A549 (cell line): ENCODE results near the gene PGM1.
"Not testable (repeated sequence)": the region's sequence is repeated elsewhere in the genome, so short reads cannot be mapped to it uniquely, and the experiment has no call there.

Experiments used
- CHD2 ChIP-seq: fragments of 150-350 bp; IDR thresholded peaks from 2 replicates; pipeline ENCODE4 v1.6.1; 2014; ENCODE audit warnings: low read length; ENCODE audit not compliant: partially characterized antibody
- CHD4 ChIP-seq: fragments of 200-600 bp; sonication (generic); IDR thresholded peaks from 2 replicates; pipeline ENCODE4 v1.6.1; 2016; ENCODE audit warnings: antibody characterized with exemption, mild to moderate bottlenecking, borderline replicate concordance
- CTCF ChIP-seq: fragments of >200 bp; sonication (Bioruptor Twin); formaldehyde crosslinking; IDR thresholded peaks from 3 replicates; pipeline ENCODE4 v1.5.1; 2016
- EP300 ChIP-seq, 2 experiments: fragments of >200 bp; sonication (Bioruptor Twin); formaldehyde crosslinking; IDR thresholded peaks; 2 replicates in 1 of 2; 3 replicates in 1 of 2; pipeline ENCODE4 v1.6.1; 2016 to 2017
- HMGXB4 ChIP-seq: fragments of 250-450 bp; sonication (Bioruptor Pico); IDR thresholded peaks from 2 replicates; pipeline ENCODE4 v1.5.0; 2021; ENCODE audit warnings: mild to moderate bottlenecking, moderate library complexity, borderline replicate concordance
- MAX ChIP-seq: IDR thresholded peaks from 2 replicates; pipeline ENCODE4 v1.6.1; 2012
- POLR2A ChIP-seq: IDR thresholded peaks from 2 replicates; pipeline ENCODE4 v1.6.1; 2012; ENCODE audit warnings: mild to moderate bottlenecking, low read length
- POLR2AphosphoS2 ChIP-seq: conservative IDR thresholded peaks from 2 replicates; pipeline ENCODE4 v1.6.1; 2012; ENCODE audit warnings: low read length, improper control_type of control experiment, inconsistent platforms
- RAD21 ChIP-seq, 2 experiments: fragments of >200 bp in 1 of 2; sonication (Bioruptor Twin) in 1 of 2; formaldehyde crosslinking in 1 of 2; IDR thresholded peaks in 1 of 2; conservative IDR thresholded peaks in 1 of 2; 2 replicates in 1 of 2; 3 replicates in 1 of 2; pipeline ENCODE4 v1.6.1; 2012 to 2018; ENCODE audit warnings: inconsistent platforms in 1 of 2
- RCOR1 ChIP-seq: fragments of 150-350 bp; IDR thresholded peaks from 2 replicates; pipeline ENCODE4 v1.6.1; 2014; ENCODE audit warnings: antibody characterized with exemption, low read length, low read depth
- REST ChIP-seq: fragments of 200-600 bp; sonication (generic); IDR thresholded peaks from 2 replicates; pipeline ENCODE4 v1.6.1; 2016; ENCODE audit warnings: antibody characterized with exemption, mild to moderate bottlenecking, moderate library complexity
- SMC3 ChIP-seq: fragments of >200 bp; sonication (Bioruptor Twin); formaldehyde crosslinking; IDR thresholded peaks from 3 replicates; pipeline ENCODE4 v1.6.1; 2018; ENCODE audit warnings: inconsistent platforms
- USF2 ChIP-seq: fragments of 450-650 bp; IDR thresholded peaks from 2 replicates; pipeline ENCODE4 v1.6.1; 2014; ENCODE audit warnings: antibody characterized with exemption

GRCh38 chr1:63574203-63574796, 18.9 kb upstream of the PGM1 start:
- not testable (repeated sequence) for TF ChIP-seq REST; EP300 (IDR thresholded peaks at IDR 0.05); CHD4; POLR2A; HMGXB4 (CRISPR knock-in tag); MAX; CTCF; POLR2AphosphoS2; RAD21 (conservative IDR thresholded peaks at IDR 0.05 in 1 of 2, IDR thresholded peaks at IDR 0.05 in 1 of 2); USF2; SMC3; CHD2; RCOR1
